ENCODE measurements around the gene TCEAL7. TPM values are rescaled to one million over a fixed set of nuclear protein-coding genes. Genes with fewer than 3 reads are reported as not detected.

Gene TCEAL7
- total and polyA plus RNA-seq, 9 of the 15 experiments (the other 6 are each of a cell fraction or from before 2014, with no cell fraction given): 0.07 to 0.34 (median 0.13) TPM; not detected in 4

DNA sequence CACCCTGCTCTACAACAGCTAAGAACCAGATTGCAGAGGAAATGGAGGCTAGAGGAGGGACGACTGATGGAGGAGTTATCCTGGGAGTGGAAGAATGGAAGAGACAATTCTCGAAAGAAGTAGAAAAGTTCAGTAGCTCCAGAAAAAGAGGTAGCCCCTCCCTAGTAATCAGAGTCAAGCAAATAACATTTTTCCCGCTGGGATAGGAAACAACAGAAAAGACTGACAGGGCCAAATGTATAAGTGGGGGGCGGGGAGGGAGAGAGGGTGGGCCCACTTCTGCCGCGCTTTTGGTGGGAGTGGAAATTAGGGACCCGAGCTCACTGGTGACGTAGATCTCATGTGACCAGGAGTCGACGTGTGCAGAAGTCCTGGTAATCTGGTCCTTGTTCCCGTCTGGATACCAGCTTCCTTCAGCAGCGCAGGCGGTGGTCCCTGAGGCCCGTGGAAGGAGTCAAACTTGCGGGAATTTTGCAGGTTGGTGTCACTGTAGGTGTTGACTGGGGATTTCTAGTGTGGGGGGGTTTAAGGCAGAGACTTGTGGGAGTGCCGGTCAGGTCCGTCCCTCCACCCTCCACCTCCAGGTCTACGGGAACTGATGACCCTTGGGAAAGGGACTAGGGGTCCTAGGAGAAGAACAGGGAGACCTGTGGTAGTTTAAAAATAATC lies 26.2 kb downstream of the TCEAL7 start, which contains the start of gene TCEAL9 (continued):
- TF ChIP-seq CHD7 (IDR thresholded peaks at IDR 0.05; ENCODE audit: low read depth, low read length): no peak
- TF ChIP-seq MAFG (tag; conservative IDR thresholded peaks at IDR 0.05): no peak
- TF ChIP-seq POLR2G (IDR thresholded peaks at IDR 0.05; ENCODE audit: low read depth, low read length): no peak
- no peak for TF ChIP-seq ZNF134 (CRISPR knock-in tag; conservative IDR thresholded peaks at IDR 0.05)
- no peak for TF ChIP-seq ZNF224 (CRISPR knock-in tag; IDR thresholded peaks at IDR 0.05)
- no peak for TF ChIP-seq PHF20 (IDR thresholded peaks at IDR 0.05; ENCODE audit: partially characterized antibody)
- TF ChIP-seq NUFIP1 (IDR thresholded peaks at IDR 0.05; ENCODE audit: partially characterized antibody): no peak
- no peak for TF ChIP-seq ETV6 (IDR thresholded peaks at IDR 0.05; ENCODE audit: borderline replicate concordance in 1 of 2, low read depth in 2 of 2, low read length in 1 of 2)
- TF ChIP-seq ETV6 (CRISPR knock-in tag; IDR thresholded peaks at IDR 0.05; ENCODE audit: borderline replicate concordance): no peak
- TF ChIP-seq MTA1 (IDR thresholded peaks at IDR 0.05; ENCODE audit: borderline replicate concordance): peak; percentile 50; the same call in 1 of the 2 replicates
- TF ChIP-seq CBFB (CRISPR knock-in tag; IDR thresholded peaks at IDR 0.05): no peak
- TF ChIP-seq ZNF830 (CRISPR knock-in tag; IDR thresholded peaks at IDR 0.05): no peak
- TF ChIP-seq RBM25 (IDR thresholded peaks at IDR 0.05; ENCODE audit: low read depth, low read length, severe bottlenecking): no peak

Measured in K562 (cell line).